HCT116 (cell line): ENCODE results near the gene IFITM2.

Source experiments
- CBX3 ChIP-seq: IDR thresholded peaks from 2 replicates; pipeline ENCODE4 v1.6.1; 2012; ENCODE audit warnings: low read depth
- CEBPB ChIP-seq: IDR thresholded peaks from 2 replicates; pipeline ENCODE4 v1.6.1; 2012; ENCODE audit warnings: low read depth
- CTCF ChIP-seq, 3 experiments: fragments of 200-600 bp in 1 of 3; sonication (generic) in 1 of 3; IDR thresholded peaks in 2 of 3; conservative IDR thresholded peaks in 1 of 3; 2 replicates each; pipeline ENCODE4 v1.5.1; 2012 to 2017; ENCODE audit warnings: low read depth in 2 of 3, low read length in 2 of 3, antibody characterized with exemption in 1 of 3, borderline replicate concordance in 1 of 3, control low read depth in 1 of 3, mild to moderate bottlenecking in 1 of 3, mixed read lengths in 1 of 3, mixed run types in 1 of 3, moderate library complexity in 1 of 3; ENCODE audit not compliant: insufficient read depth in 1 of 3
- EGR1 ChIP-seq: IDR thresholded peaks from 2 replicates; pipeline ENCODE4 v1.6.1; 2012; ENCODE audit warnings: low read depth
- EZH2 ChIP-seq: fragments of 200-600 bp; sonication (generic); IDR thresholded peaks from 2 replicates; pipeline ENCODE4 v1.6.1; 2017; ENCODE audit warnings: antibody characterized with exemption, mixed run types
- EZH2phosphoT487 ChIP-seq: fragments of 200-600 bp; IDR thresholded peaks from 2 replicates; pipeline ENCODE4 v1.6.1; 2018; ENCODE audit warnings: antibody characterized with exemption, borderline replicate concordance
- POLR2A ChIP-seq: IDR thresholded peaks from 2 replicates; pipeline ENCODE4 v1.7.0; 2011; ENCODE audit warnings: borderline replicate concordance; ENCODE audit not compliant: insufficient read depth, insufficient read length; ENCODE audit errors: extremely low read depth
- RAD21 ChIP-seq: IDR thresholded peaks from 2 replicates; pipeline ENCODE4 v1.6.1; 2012; ENCODE audit warnings: low read depth, mild to moderate bottlenecking
- SRF ChIP-seq: IDR thresholded peaks from 2 replicates; pipeline ENCODE4 v1.6.1; 2012; ENCODE audit warnings: low read depth
- YY1 ChIP-seq: IDR thresholded peaks from 2 replicates; pipeline ENCODE4 v1.6.1; 2011; ENCODE audit warnings: low read length, low read depth, moderate library complexity, mild to moderate bottlenecking; ENCODE audit not compliant: insufficient replicate concordance; ENCODE audit errors: extremely low read depth
- ZNF274 ChIP-seq: fragments of 200-500 bp; sonication (Bioruptor generic); IDR thresholded peaks from 2 replicates; pipeline ENCODE4 v1.6.1; 2014; ENCODE audit warnings: mild to moderate bottlenecking, low read depth, low read length, inconsistent platforms
- TF ChIP-seq, protein P1 (sequence below): IDR thresholded peaks from 2 replicates; pipeline ENCODE4 v1.6.1; 2012; ENCODE audit warnings: low read depth

- no peak for TF ChIP-seq RAD21
- TF ChIP-seq CTCF (IDR thresholded peaks at IDR 0.05 in 2 of 3, conservative IDR thresholded peaks at IDR 0.05 in 1 of 3; ENCODE audit: borderline replicate concordance in 1 of 3, insufficient read depth in 1 of 3, low read depth in 2 of 3, low read length in 2 of 3): no peak
- no peak for TF ChIP-seq EZH2
- no peak for TF ChIP-seq CBX3
- no peak for TF ChIP-seq POLR2A
- no peak for TF ChIP-seq EGR1
- no peak for TF ChIP-seq SRF
- TF ChIP-seq YY1: no peak
- no peak for TF ChIP-seq CEBPB
- no peak for TF ChIP-seq EZH2phosphoT487
- no peak for TF ChIP-seq ZNF274
- TF ChIP-seq, protein P1, sequence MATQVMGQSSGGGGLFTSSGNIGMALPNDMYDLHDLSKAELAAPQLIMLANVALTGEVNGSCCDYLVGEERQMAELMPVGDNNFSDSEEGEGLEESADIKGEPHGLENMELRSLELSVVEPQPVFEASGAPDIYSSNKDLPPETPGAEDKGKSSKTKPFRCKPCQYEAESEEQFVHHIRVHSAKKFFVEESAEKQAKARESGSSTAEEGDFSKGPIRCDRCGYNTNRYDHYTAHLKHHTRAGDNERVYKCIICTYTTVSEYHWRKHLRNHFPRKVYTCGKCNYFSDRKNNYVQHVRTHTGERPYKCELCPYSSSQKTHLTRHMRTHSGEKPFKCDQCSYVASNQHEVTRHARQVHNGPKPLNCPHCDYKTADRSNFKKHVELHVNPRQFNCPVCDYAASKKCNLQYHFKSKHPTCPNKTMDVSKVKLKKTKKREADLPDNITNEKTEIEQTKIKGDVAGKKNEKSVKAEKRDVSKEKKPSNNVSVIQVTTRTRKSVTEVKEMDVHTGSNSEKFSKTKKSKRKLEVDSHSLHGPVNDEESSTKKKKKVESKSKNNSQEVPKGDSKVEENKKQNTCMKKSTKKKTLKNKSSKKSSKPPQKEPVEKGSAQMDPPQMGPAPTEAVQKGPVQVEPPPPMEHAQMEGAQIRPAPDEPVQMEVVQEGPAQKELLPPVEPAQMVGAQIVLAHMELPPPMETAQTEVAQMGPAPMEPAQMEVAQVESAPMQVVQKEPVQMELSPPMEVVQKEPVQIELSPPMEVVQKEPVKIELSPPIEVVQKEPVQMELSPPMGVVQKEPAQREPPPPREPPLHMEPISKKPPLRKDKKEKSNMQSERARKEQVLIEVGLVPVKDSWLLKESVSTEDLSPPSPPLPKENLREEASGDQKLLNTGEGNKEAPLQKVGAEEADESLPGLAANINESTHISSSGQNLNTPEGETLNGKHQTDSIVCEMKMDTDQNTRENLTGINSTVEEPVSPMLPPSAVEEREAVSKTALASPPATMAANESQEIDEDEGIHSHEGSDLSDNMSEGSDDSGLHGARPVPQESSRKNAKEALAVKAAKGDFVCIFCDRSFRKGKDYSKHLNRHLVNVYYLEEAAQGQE: no peak
Measured at GRCh38 chr11:352456-353031, 44.9 kb downstream of the IFITM2 start.
